ENCODE data around the gene ARFGAP2. TPM values are rescaled to one million over a fixed set of nuclear protein-coding genes. Genes with fewer than 3 reads are reported as not detected.

Gene ARFGAP2
- polyA plus RNA-seq, 1 donor from 2014 or later, result 213 TPM

DNA sequence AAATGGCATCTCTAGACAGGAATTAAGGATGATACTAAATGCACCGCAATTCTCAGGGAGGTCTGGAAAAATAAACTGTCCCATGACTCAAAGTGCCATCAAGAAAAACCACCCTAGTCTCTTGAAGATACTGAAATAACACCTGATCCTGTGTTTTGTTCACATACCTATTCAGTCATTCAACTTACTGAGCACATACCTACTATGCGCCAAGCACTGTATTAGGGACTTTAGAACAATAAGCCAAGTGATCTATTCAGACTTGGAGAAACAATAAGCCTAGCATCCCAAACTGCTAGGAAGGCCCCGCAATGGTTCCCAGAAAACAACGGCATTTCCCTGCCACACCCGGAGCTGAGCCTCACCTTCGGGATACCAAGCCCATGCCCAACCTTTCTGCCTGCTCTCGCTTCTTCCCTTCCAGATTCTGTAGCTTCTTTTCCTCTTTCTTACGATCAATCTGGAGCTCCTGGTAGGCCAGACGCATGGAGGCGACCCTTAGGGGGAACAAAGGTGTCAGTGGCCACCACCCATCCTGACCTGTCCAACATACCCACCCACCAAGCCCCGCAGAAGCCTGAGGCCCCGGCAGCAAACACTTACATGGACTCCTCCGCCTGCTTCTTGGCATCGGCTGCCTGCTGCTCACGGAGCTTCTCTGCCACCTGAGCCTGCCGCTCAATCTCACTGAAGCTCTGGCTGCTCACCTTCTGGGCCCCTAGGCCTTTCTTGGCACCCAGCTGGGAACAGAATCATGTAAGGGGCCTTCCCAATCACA, 5.4 kb downstream of the ARFGAP2 start:
- peaks cover 12% of the 10 kb centered on the region for H3K36me3 ChIP-seq (ENCODE audit: insufficient read depth, low read length)
- no peaks in the 10 kb centered on the region for H3K27me3 ChIP-seq (ENCODE audit: insufficient read depth, low read depth, low read length)
- no peak overlapping the region for H2AFZ ChIP-seq (ENCODE audit: low read depth, low read length)
- no peaks in the 10 kb centered on the region for H3K9me2 ChIP-seq (ENCODE audit: insufficient read depth, low read length)
- no peaks in the 10 kb centered on the region for H3K9me3 ChIP-seq (ENCODE audit: low read length)
- H3K9ac ChIP-seq (ENCODE audit: low read length), result no peak overlapping the region
- H3K4me3 ChIP-seq (ENCODE audit: low read length), result no peak overlapping the region
- H3K27ac ChIP-seq (ENCODE audit: low read length), result no peak overlapping the region
- TF ChIP-seq, protein P1, sequence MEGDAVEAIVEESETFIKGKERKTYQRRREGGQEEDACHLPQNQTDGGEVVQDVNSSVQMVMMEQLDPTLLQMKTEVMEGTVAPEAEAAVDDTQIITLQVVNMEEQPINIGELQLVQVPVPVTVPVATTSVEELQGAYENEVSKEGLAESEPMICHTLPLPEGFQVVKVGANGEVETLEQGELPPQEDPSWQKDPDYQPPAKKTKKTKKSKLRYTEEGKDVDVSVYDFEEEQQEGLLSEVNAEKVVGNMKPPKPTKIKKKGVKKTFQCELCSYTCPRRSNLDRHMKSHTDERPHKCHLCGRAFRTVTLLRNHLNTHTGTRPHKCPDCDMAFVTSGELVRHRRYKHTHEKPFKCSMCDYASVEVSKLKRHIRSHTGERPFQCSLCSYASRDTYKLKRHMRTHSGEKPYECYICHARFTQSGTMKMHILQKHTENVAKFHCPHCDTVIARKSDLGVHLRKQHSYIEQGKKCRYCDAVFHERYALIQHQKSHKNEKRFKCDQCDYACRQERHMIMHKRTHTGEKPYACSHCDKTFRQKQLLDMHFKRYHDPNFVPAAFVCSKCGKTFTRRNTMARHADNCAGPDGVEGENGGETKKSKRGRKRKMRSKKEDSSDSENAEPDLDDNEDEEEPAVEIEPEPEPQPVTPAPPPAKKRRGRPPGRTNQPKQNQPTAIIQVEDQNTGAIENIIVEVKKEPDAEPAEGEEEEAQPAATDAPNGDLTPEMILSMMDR (IDR thresholded peaks at IDR 0.05; ENCODE audit: poor library complexity, severe bottlenecking), result no peak
- no peaks in the 10 kb centered on the region for H4K20me1 ChIP-seq (ENCODE audit: insufficient read depth)
- no peaks in the 10 kb centered on the region for H3F3A ChIP-seq (ENCODE audit: insufficient read depth, low read length, poor library complexity, severe bottlenecking)
- H3K79me2 ChIP-seq (replicated peaks; ENCODE audit: insufficient read depth, low read length), result peaks cover 45% of the 10 kb centered on the region
- no peak overlapping the region for H3K4me2 ChIP-seq (ENCODE audit: low read length)

DNA sequence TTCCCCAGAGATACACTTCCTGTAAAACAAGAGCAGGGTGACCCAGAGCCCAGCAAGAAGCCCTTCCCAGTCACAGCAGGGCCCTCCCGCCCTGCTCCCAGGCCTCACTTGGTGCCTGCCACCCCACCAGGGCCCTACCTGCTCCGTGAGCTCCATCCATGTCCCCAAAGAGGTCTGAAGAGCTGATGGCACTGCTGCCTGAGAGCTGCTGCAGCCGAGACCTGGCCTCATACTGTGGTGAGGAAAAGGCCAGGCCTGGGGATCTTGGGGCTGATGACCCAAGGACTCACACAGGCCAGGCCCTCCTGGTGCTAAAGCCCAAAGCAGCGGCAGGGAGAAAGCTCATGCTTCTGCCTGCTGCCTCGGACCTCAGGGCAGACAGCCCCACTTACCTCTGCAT, 10.3 kb downstream of the ARFGAP2 start:
- Histone ChIP-seq H3K27ac (ENCODE audit: low read length) (no peak overlapping the region), H3K9me2 (ENCODE audit: insufficient read depth, low read length) (no peaks in the 10 kb centered on the region), H4K20me1 (ENCODE audit: insufficient read depth) (no peaks in the 10 kb centered on the region), H2AFZ (ENCODE audit: low read depth, low read length) (no peak overlapping the region), H3K27me3 (ENCODE audit: insufficient read depth, low read depth, low read length) (no peaks in the 10 kb centered on the region), H3K79me2 (replicated peaks; ENCODE audit: insufficient read depth, low read length) (peaks cover 3% of the 10 kb centered on the region), H3K9ac (ENCODE audit: low read length) (no peak overlapping the region), H3K9me3 (ENCODE audit: low read length) (no peaks in the 10 kb centered on the region), H3K36me3 (ENCODE audit: insufficient read depth, low read length) (peaks cover 8% of the 10 kb centered on the region), H3K4me2 (ENCODE audit: low read length) (no peak overlapping the region), H3F3A (ENCODE audit: insufficient read depth, low read length, poor library complexity, severe bottlenecking) (no peaks in the 10 kb centered on the region), H3K4me3 (ENCODE audit: low read length) (no peak overlapping the region)
- TF ChIP-seq EZH2 (IDR thresholded peaks at IDR 0.05; ENCODE audit: borderline replicate concordance, insufficient read depth, low read length, poor library complexity, severe bottlenecking) (no peak), SMC3 (conservative IDR thresholded peaks at IDR 0.05; ENCODE audit: poor library complexity) (no peak), MXI1 (conservative IDR thresholded peaks at IDR 0.05; ENCODE audit: poor library complexity, severe bottlenecking) (no peak), POLR2AphosphoS5 (IDR thresholded peaks at IDR 0.05) (no peak), EP300 (conservative IDR thresholded peaks at IDR 0.05; ENCODE audit: poor library complexity, severe bottlenecking) (no peak), TAF1 (IDR thresholded peaks at IDR 0.05; ENCODE audit: low read depth) (no peak), RAD21 (conservative IDR thresholded peaks at IDR 0.05) (no peak)
- TF ChIP-seq, protein P2, sequence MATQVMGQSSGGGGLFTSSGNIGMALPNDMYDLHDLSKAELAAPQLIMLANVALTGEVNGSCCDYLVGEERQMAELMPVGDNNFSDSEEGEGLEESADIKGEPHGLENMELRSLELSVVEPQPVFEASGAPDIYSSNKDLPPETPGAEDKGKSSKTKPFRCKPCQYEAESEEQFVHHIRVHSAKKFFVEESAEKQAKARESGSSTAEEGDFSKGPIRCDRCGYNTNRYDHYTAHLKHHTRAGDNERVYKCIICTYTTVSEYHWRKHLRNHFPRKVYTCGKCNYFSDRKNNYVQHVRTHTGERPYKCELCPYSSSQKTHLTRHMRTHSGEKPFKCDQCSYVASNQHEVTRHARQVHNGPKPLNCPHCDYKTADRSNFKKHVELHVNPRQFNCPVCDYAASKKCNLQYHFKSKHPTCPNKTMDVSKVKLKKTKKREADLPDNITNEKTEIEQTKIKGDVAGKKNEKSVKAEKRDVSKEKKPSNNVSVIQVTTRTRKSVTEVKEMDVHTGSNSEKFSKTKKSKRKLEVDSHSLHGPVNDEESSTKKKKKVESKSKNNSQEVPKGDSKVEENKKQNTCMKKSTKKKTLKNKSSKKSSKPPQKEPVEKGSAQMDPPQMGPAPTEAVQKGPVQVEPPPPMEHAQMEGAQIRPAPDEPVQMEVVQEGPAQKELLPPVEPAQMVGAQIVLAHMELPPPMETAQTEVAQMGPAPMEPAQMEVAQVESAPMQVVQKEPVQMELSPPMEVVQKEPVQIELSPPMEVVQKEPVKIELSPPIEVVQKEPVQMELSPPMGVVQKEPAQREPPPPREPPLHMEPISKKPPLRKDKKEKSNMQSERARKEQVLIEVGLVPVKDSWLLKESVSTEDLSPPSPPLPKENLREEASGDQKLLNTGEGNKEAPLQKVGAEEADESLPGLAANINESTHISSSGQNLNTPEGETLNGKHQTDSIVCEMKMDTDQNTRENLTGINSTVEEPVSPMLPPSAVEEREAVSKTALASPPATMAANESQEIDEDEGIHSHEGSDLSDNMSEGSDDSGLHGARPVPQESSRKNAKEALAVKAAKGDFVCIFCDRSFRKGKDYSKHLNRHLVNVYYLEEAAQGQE (IDR thresholded peaks at IDR 0.05; ENCODE audit: borderline replicate concordance), result no peak
- TF ChIP-seq, protein P1 (IDR thresholded peaks at IDR 0.05; ENCODE audit: poor library complexity, severe bottlenecking), result no peak
